DOHH2 (cell line): Measurements from ENCODE around the gene GAPT.

Experiments used
- H3F3A ChIP-seq: fragments of 200-600 bp; sonication (generic), shearing (Covaris generic); 2 replicates; pipeline ENCODE4 v1.6.0; 2016; ENCODE audit warnings: antibody characterized with exemption, mild to moderate bottlenecking; ENCODE audit not compliant: control insufficient read depth, insufficient read depth
- H3K27ac ChIP-seq: fragments of 200-600 bp; sonication (generic); 2 replicates; pipeline ENCODE4 v1.5.1; 2014; ENCODE audit warnings: low read depth, mild to moderate bottlenecking, low read length, moderate library complexity
- H3K27me3 ChIP-seq: fragments of 200-600 bp; sonication (generic); 2 replicates; pipeline ENCODE4 v1.6.1; 2014; ENCODE audit warnings: mild to moderate bottlenecking, low read length, mixed read lengths; ENCODE audit not compliant: control insufficient read depth
- H3K36me3 ChIP-seq: fragments of 200-600 bp; sonication (generic); 2 replicates; pipeline ENCODE4 v1.6.1; 2014; ENCODE audit warnings: mild to moderate bottlenecking, low read length, moderate library complexity, mixed read lengths; ENCODE audit not compliant: control insufficient read depth
- H3K4me1 ChIP-seq: fragments of 200-600 bp; sonication (generic); 2 replicates; pipeline ENCODE4 v1.6.1; 2014; ENCODE audit warnings: mild to moderate bottlenecking, low read length, mixed read lengths; ENCODE audit not compliant: control insufficient read depth
- H3K4me2 ChIP-seq: fragments of 200-600 bp; sonication (generic); 2 replicates; pipeline ENCODE4 v1.6.0; 2014; ENCODE audit warnings: mild to moderate bottlenecking, low read length, moderate library complexity
- H3K4me3 ChIP-seq: fragments of 200-600 bp; sonication (generic); 2 replicates; pipeline ENCODE4 v1.5.1; 2014; ENCODE audit warnings: mild to moderate bottlenecking, low read length, mixed read lengths
- H3K79me2 ChIP-seq: fragments of 200-600 bp; sonication (generic); 2 replicates; pipeline ENCODE4 v1.6.1; 2014; ENCODE audit warnings: mild to moderate bottlenecking, low read length, mixed read lengths; ENCODE audit not compliant: control insufficient read depth
- H3K9me2 ChIP-seq: fragments of 200-600 bp; sonication (generic); replicated peaks from 2 replicates; pipeline ENCODE4 v1.6.1; 2014; ENCODE audit warnings: mild to moderate bottlenecking, low read length, mixed read lengths; ENCODE audit not compliant: control insufficient read depth
- H3K9me3 ChIP-seq: fragments of 200-600 bp; sonication (generic); 2 replicates; pipeline ENCODE4 v1.6.1; 2014; ENCODE audit warnings: antibody characterized with exemption, low read length, mixed read lengths; ENCODE audit not compliant: control insufficient read depth, insufficient read depth
- H4K20me1 ChIP-seq: fragments of 200-600 bp; sonication (generic); 2 replicates; pipeline ENCODE4 v1.6.0; 2014; ENCODE audit warnings: low read depth, mild to moderate bottlenecking, antibody characterized with exemption, low read length, moderate library complexity; ENCODE audit not compliant: control insufficient read depth, insufficient read depth
- CTCF ChIP-seq: fragments of 200-600 bp; sonication (generic); IDR thresholded peaks from one replicate; pipeline ENCODE4 v1.5.1; 2014; ENCODE audit warnings: antibody characterized with exemption, mild to moderate bottlenecking, low read depth, low read length; ENCODE audit not compliant: poor library complexity, severe bottlenecking
- EZH2phosphoT487 ChIP-seq: fragments of 200-600 bp; sonication (generic); IDR thresholded peaks from 2 replicates; pipeline ENCODE4 v1.6.1; 2017; ENCODE audit warnings: borderline replicate concordance, mild to moderate bottlenecking, antibody characterized with exemption, low read length, moderate library complexity, mixed read lengths

Gene GAPT

DNA sequence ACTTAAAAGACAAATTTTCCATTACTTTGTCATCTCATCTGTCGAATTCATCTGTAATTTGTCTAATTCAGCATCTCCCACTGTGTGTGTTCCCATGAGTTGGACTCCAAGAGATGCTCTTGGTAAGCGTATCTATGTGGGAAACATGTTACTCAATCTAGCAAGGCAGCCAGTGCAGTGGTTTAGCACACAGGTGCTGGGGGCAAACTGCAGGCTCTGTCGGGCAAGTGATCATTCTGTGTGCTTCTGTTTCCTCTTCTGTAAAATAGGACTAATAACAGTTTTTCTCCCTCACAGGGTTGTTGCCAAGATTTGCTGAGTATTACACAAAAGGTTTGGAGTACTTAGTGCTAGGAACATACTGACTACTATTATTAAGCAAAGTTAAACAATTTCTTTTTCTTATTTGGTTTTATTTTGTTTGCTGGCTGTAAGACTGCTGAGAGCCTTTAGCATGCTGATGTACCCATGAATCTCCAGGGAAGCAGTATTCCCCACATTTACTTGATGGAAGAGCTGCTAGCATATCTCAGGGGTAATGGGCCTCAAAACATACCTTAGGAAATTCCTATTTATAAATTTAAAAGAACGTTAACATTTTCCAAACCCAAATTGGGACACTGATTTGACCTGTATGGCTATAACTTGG is 709 bp upstream of the GAPT start:
- H3K36me3 ChIP-seq = peaks cover 27% of the 10 kb centered on the region
- H4K20me1 ChIP-seq = no peaks in the 10 kb centered on the region
- H3K27me3 ChIP-seq = no peaks in the 10 kb centered on the region
- peaks cover 24% of the 10 kb centered on the region for H3K79me2 ChIP-seq
- H3K4me3 ChIP-seq = peak overlapping the region; percentile 76
- H3K4me2 ChIP-seq = peak overlapping the region; percentile 68
- H3F3A ChIP-seq = peaks cover 2% of the 10 kb centered on the region
- TF ChIP-seq CTCF = no peak
- no peak for TF ChIP-seq EZH2phosphoT487
- peak overlapping the region; percentile 75 for H3K27ac ChIP-seq
- peaks cover 39% of the 10 kb centered on the region for H3K4me1 ChIP-seq
- no peaks in the 10 kb centered on the region for H3K9me2 ChIP-seq
- H3K9me3 ChIP-seq = no peaks in the 10 kb centered on the region

- Histone ChIP-seq H3K79me2 (peaks cover 24% of the 10 kb centered on the region), H3K9me3 (no peaks in the 10 kb centered on the region), H3K36me3 (peaks cover 34% of the 10 kb centered on the region), H3K4me1 (peaks cover 34% of the 10 kb centered on the region), H3K27ac (no peak overlapping the region), H3K9me2 (no peaks in the 10 kb centered on the region), H3K4me3 (peak overlapping the region; percentile 76), H4K20me1 (no peaks in the 10 kb centered on the region), H3F3A (peaks cover 2% of the 10 kb centered on the region), H3K4me2 (peak overlapping the region; percentile 68), H3K27me3 (no peaks in the 10 kb centered on the region)
- TF ChIP-seq CTCF (no peak), EZH2phosphoT487 (no peak)
These were observed 1.9 kb downstream of the GAPT start for GRCh38 chr5:58493141-58493540.

GRCh38 chr5:58496488-58496887 is 5.3 kb downstream of the GAPT start:
- Histone ChIP-seq H3K4me1 (peaks cover 43% of the 10 kb centered on the region), H4K20me1 (no peaks in the 10 kb centered on the region), H3K36me3 (peaks cover 34% of the 10 kb centered on the region), H3K27me3 (no peaks in the 10 kb centered on the region), H3K9me3 (no peaks in the 10 kb centered on the region), H3K27ac (no peak overlapping the region), H3K4me3 (no peak overlapping the region), H3F3A (no peaks in the 10 kb centered on the region), H3K79me2 (peaks cover 22% of the 10 kb centered on the region), H3K4me2 (no peak overlapping the region), H3K9me2 (no peaks in the 10 kb centered on the region; the same call in 1 of the 2 replicates)
- peak; percentile 48 for TF ChIP-seq CTCF
- TF ChIP-seq EZH2phosphoT487 = no peak
